ENCODE measurements around the gene IFT27.

The IFT27 gene

DNA sequence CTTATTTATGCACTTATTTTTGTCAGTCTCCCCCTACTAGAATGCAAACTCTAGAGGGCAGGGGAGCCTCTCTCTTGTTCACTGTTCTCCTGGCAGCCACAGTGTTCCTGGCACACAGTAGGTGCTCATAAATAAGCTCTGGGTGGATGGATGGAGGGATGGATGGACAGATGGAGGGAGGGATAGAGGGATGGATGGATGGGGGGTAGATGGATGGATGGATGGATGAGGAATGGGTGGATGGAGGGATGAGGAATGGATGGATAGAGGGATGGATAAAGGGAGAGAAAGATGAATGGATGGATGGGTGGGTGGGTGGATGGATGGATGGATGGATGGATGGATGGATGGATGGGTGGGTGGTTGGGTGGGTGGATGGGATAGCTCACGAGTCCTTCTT is 27.4 kb upstream of the IFT27 start:
- Histone ChIP-seq H3K27ac (no peak overlapping the region), H3K9ac (no peak overlapping the region), H3K27me3 (ENCODE audit: insufficient read depth, low read depth) (peaks cover 76% of the 10 kb centered on the region), H2AFZ (ENCODE audit: low read depth) (no peak overlapping the region), H3K36me3 (ENCODE audit: insufficient read depth) (no peaks in the 10 kb centered on the region), H3K4me1 (ENCODE audit: low read depth, poor library complexity, severe bottlenecking) (no peaks in the 10 kb centered on the region), H3K4me2 (no peak overlapping the region), H4K20me1 (ENCODE audit: insufficient read depth) (no peaks in the 10 kb centered on the region), H3K79me2 (ENCODE audit: insufficient read depth, low read depth) (no peaks in the 10 kb centered on the region), H3K4me3 (IDR thresholded peaks at IDR 0.05; ENCODE audit: insufficient read depth, low read depth, low read length) (no peak overlapping the region)
- TF ChIP-seq, protein P1, sequence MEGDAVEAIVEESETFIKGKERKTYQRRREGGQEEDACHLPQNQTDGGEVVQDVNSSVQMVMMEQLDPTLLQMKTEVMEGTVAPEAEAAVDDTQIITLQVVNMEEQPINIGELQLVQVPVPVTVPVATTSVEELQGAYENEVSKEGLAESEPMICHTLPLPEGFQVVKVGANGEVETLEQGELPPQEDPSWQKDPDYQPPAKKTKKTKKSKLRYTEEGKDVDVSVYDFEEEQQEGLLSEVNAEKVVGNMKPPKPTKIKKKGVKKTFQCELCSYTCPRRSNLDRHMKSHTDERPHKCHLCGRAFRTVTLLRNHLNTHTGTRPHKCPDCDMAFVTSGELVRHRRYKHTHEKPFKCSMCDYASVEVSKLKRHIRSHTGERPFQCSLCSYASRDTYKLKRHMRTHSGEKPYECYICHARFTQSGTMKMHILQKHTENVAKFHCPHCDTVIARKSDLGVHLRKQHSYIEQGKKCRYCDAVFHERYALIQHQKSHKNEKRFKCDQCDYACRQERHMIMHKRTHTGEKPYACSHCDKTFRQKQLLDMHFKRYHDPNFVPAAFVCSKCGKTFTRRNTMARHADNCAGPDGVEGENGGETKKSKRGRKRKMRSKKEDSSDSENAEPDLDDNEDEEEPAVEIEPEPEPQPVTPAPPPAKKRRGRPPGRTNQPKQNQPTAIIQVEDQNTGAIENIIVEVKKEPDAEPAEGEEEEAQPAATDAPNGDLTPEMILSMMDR (conservative IDR thresholded peaks at IDR 0.05; ENCODE audit: low read depth, low read length): no peak

GRCh38 chr22:36798674-36799066 is 22.8 kb upstream of the IFT27 start:
- no peaks in the 10 kb centered on the region for H3K79me2 ChIP-seq (ENCODE audit: insufficient read depth, low read depth)
- H2AFZ ChIP-seq (ENCODE audit: low read depth): no peak overlapping the region
- TF ChIP-seq, protein P1 (conservative IDR thresholded peaks at IDR 0.05; ENCODE audit: low read depth, low read length): no peak
- H3K9ac ChIP-seq: no peak overlapping the region
- peaks cover 77% of the 10 kb centered on the region for H3K27me3 ChIP-seq (ENCODE audit: insufficient read depth, low read depth)
- H3K4me2 ChIP-seq: no peak overlapping the region
- no peaks in the 10 kb centered on the region for H3K4me1 ChIP-seq (ENCODE audit: low read depth, poor library complexity, severe bottlenecking)
- H3K27ac ChIP-seq: no peak overlapping the region
- no peaks in the 10 kb centered on the region for H4K20me1 ChIP-seq (ENCODE audit: insufficient read depth)
- no peaks in the 10 kb centered on the region for H3K36me3 ChIP-seq (ENCODE audit: insufficient read depth)
- H3K4me3 ChIP-seq (IDR thresholded peaks at IDR 0.05; ENCODE audit: insufficient read depth, low read depth, low read length): no peak overlapping the region

DNA sequence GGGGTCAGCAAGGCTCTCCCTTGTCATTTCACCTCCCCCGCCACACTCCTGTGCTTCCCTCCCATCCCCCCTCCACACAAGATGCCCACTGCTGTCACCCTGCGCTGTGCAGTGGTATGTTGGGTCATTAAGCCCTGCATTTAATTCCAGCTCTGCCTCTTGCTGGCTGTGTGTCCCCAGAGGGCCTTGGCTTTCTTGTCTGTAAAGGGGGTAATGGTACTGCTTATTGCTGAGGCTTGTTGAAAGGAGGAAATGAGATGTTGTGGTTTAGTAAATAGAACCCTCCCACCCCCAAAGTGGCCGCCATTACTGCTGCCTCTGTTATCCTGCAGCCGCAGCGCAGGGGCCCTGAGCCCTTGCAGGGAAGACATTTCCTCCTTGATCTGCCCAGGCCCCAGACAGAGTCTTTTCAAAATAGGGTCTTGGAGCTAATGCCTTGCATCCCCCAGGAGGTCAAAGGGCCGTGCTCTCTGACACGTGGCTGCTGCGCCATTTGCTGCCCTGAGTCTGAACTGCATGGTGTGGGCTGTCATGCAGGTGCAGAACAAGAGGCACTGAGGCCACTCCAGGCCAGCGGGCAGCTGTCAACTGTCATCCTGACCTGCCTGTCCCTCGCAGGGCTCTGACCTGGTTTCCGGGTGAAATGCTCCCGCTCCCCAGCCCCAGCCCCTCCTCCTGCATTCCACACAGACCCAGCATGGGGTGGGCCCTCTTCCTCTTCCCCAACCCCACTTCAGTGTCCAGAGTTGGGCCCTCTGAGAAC is 22.2 kb upstream of the IFT27 start:
- Histone ChIP-seq H3K4me2 (no peak overlapping the region), H3K4me1 (ENCODE audit: low read depth, poor library complexity, severe bottlenecking) (no peaks in the 10 kb centered on the region), H3K36me3 (ENCODE audit: insufficient read depth) (no peaks in the 10 kb centered on the region), H3K9ac (no peak overlapping the region), H3K4me3 (IDR thresholded peaks at IDR 0.05; ENCODE audit: insufficient read depth, low read depth, low read length) (no peak overlapping the region), H3K27me3 (ENCODE audit: insufficient read depth, low read depth) (peaks cover 80% of the 10 kb centered on the region), H3K27ac (no peak overlapping the region), H3K79me2 (ENCODE audit: insufficient read depth, low read depth) (no peaks in the 10 kb centered on the region), H4K20me1 (ENCODE audit: insufficient read depth) (no peaks in the 10 kb centered on the region), H2AFZ (ENCODE audit: low read depth) (no peak overlapping the region)
- TF ChIP-seq, protein P1 (conservative IDR thresholded peaks at IDR 0.05; ENCODE audit: low read depth, low read length): no peak

- H3K79me2 ChIP-seq (ENCODE audit: insufficient read depth, low read depth): no peaks in the 10 kb centered on the region
- H3K4me3 ChIP-seq (IDR thresholded peaks at IDR 0.05; ENCODE audit: insufficient read depth, low read depth, low read length): no peak overlapping the region
- peaks cover 81% of the 10 kb centered on the region for H3K27me3 ChIP-seq (ENCODE audit: insufficient read depth, low read depth)
- H3K4me1 ChIP-seq (ENCODE audit: low read depth, poor library complexity, severe bottlenecking): no peaks in the 10 kb centered on the region
- H3K27ac ChIP-seq: no peak overlapping the region
- no peak overlapping the region for H3K9ac ChIP-seq
- no peaks in the 10 kb centered on the region for H3K36me3 ChIP-seq (ENCODE audit: insufficient read depth)
- no peak overlapping the region for H2AFZ ChIP-seq (ENCODE audit: low read depth)
- TF ChIP-seq, protein P1 (conservative IDR thresholded peaks at IDR 0.05; ENCODE audit: low read depth, low read length): no peak
- H3K4me2 ChIP-seq: no peak overlapping the region
- H4K20me1 ChIP-seq (ENCODE audit: insufficient read depth): no peaks in the 10 kb centered on the region
Measured at GRCh38 chr22:36797374-36797773, 21.5 kb upstream of the IFT27 start.

Measured in KMS-11 (cell line).